Neural cell (in vitro differentiated cells): ENCODE data around the gene DEPDC1. TPM values are rescaled to one million over a fixed set of nuclear protein-coding genes. Genes with fewer than 3 reads are reported as not detected.
A peak's percentile ranks its signal among the peaks of the same experiment; 100 is the strongest.

Source experiments
- H2AFZ ChIP-seq: fragments of 200-600, 300-800 bp; sonication (generic), shearing (Covaris generic); 2 replicates; pipeline ENCODE4 v1.6.0; 2014; ENCODE audit warnings: low read depth, mild to moderate bottlenecking, antibody characterized with exemption, low read length, moderate library complexity
- H3F3A ChIP-seq: fragments of 200-600 bp; shearing (Covaris generic); 2 replicates; pipeline ENCODE4 v1.6.1; 2016; ENCODE audit warnings: mild to moderate bottlenecking, moderate library complexity, mixed read lengths, antibody characterized with exemption, low read length; ENCODE audit not compliant: insufficient read depth, poor library complexity, severe bottlenecking
- H3K27ac ChIP-seq: fragments of 200-600, 300-800 bp; sonication (generic), shearing (Covaris generic); 2 replicates; pipeline ENCODE4 v1.5.1; 2014; ENCODE audit warnings: mild to moderate bottlenecking, low read length, moderate library complexity
- H3K27me3 ChIP-seq: fragments of 300-800, 200-600 bp; sonication (generic), shearing (Covaris generic); 2 replicates; pipeline ENCODE4 v1.6.0; 2014; ENCODE audit warnings: mild to moderate bottlenecking, low read depth, low read length, moderate library complexity; ENCODE audit not compliant: insufficient read depth
- H3K36me3 ChIP-seq: fragments of 300-800, 200-600 bp; sonication (generic), shearing (Covaris generic); 2 replicates; pipeline ENCODE4 v1.5.1; 2014; ENCODE audit warnings: mild to moderate bottlenecking, antibody characterized with exemption, low read length, moderate library complexity; ENCODE audit not compliant: insufficient read depth
- H3K4me2 ChIP-seq: fragments of 300-800, 200-600 bp; sonication (generic), shearing (Covaris generic); 2 replicates; pipeline ENCODE4 v1.6.0; 2014; ENCODE audit warnings: mild to moderate bottlenecking, low read length
- H3K4me3 ChIP-seq: fragments of 300-800, 200-600 bp; sonication (generic), shearing (Covaris generic); 2 replicates; pipeline ENCODE4 v1.5.1; 2014; ENCODE audit warnings: mild to moderate bottlenecking, low read length, moderate library complexity
- H3K79me2 ChIP-seq: fragments of 200-600 bp; shearing (Covaris generic); replicated peaks from 2 replicates; pipeline ENCODE4 v1.6.0; 2014; ENCODE audit warnings: mild to moderate bottlenecking, low read length, moderate library complexity; ENCODE audit not compliant: insufficient read depth
- H3K9ac ChIP-seq: fragments of 300-800, 200-600 bp; sonication (generic), shearing (Covaris generic); 2 replicates; pipeline ENCODE4 v1.6.1; 2016; ENCODE audit warnings: mild to moderate bottlenecking, low read length, mixed read lengths
- H3K9me2 ChIP-seq: fragments of 200-600 bp; shearing (Covaris generic); 2 replicates; pipeline ENCODE4 v1.6.1; 2016; ENCODE audit warnings: mild to moderate bottlenecking, low read length, mixed read lengths; ENCODE audit not compliant: insufficient read depth
- H3K9me3 ChIP-seq: fragments of 200-600, 300-800 bp; sonication (generic), shearing (Covaris generic); 2 replicates; pipeline ENCODE4 v1.6.1; 2016; ENCODE audit warnings: mild to moderate bottlenecking, mixed run types, low read length, moderate library complexity, mixed read lengths
- H4K20me1 ChIP-seq: fragments of 200-600 bp; shearing (Covaris generic); 2 replicates; pipeline ENCODE4 v1.6.1; 2016; ENCODE audit warnings: mild to moderate bottlenecking, mixed run types; ENCODE audit not compliant: insufficient read depth
- CTCF ChIP-seq: fragments of 450-650 bp; IDR thresholded peaks from 2 replicates; pipeline ENCODE4 v1.5.1; 2014; ENCODE audit warnings: antibody characterized with exemption, mild to moderate bottlenecking, moderate library complexity; ENCODE audit not compliant: poor library complexity, severe bottlenecking
- EP300 ChIP-seq: fragments of 450-650 bp; conservative IDR thresholded peaks from 2 replicates; pipeline ENCODE4 v1.6.1; 2014; ENCODE audit warnings: antibody characterized with exemption, mild to moderate bottlenecking, moderate library complexity; ENCODE audit not compliant: poor library complexity, severe bottlenecking
- EZH2 ChIP-seq: fragments of 200-600, 300-800 bp; shearing (Covaris generic), sonication (generic); IDR thresholded peaks from 2 replicates; pipeline ENCODE4 v1.6.1; 2014; ENCODE audit warnings: antibody characterized with exemption, low read length, borderline replicate concordance, mild to moderate bottlenecking; ENCODE audit not compliant: insufficient read depth, poor library complexity, severe bottlenecking
- MXI1 ChIP-seq: fragments of 450-650 bp; conservative IDR thresholded peaks from 2 replicates; pipeline ENCODE4 v1.6.1; 2014; ENCODE audit warnings: antibody characterized with exemption, mild to moderate bottlenecking; ENCODE audit not compliant: poor library complexity, severe bottlenecking
- POLR2AphosphoS5 ChIP-seq: IDR thresholded peaks from 2 replicates; pipeline ENCODE4 v1.6.1; 2012
- RAD21 ChIP-seq: fragments of 450-650 bp; conservative IDR thresholded peaks from 2 replicates; pipeline ENCODE4 v1.6.1; 2014; ENCODE audit warnings: antibody characterized with exemption, mild to moderate bottlenecking, moderate library complexity
- REST ChIP-seq: IDR thresholded peaks from 2 replicates; pipeline ENCODE4 v1.6.1; 2012; ENCODE audit warnings: borderline replicate concordance
- SMC3 ChIP-seq: fragments of 450-650 bp; conservative IDR thresholded peaks from 2 replicates; pipeline ENCODE4 v1.6.1; 2014; ENCODE audit warnings: antibody characterized with exemption, mild to moderate bottlenecking, moderate library complexity; ENCODE audit not compliant: poor library complexity
- TAF1 ChIP-seq: IDR thresholded peaks from 2 replicates; pipeline ENCODE4 v1.6.1; 2012; ENCODE audit warnings: low read depth
- polyA plus RNA-seq: library from polyadenylated mRNA; depleted of rRNA; stranded (reverse); fragments of >200 nt; gene quantifications from 2 replicates; pipeline ENCODE4 v1.2.3, GENCODE V29; 2014

DEPDC1 gene
- polyA plus RNA-seq, 1 donor from 2014 or later, result 0.84 TPM

- TF ChIP-seq RAD21 (no peak), EP300 (no peak)
- no peaks in the 10 kb centered on the region for H3K27me3 ChIP-seq
- H3K4me3 ChIP-seq, result no peak overlapping the region
- H4K20me1 ChIP-seq, result no peaks in the 10 kb centered on the region
- no peak overlapping the region for H3K4me2 ChIP-seq
- no peak overlapping the region for H2AFZ ChIP-seq
- no peaks in the 10 kb centered on the region for H3K79me2 ChIP-seq
- H3K36me3 ChIP-seq, result no peaks in the 10 kb centered on the region
- no peak overlapping the region for H3K27ac ChIP-seq
- no peaks in the 10 kb centered on the region for H3K9me2 ChIP-seq
- no peak overlapping the region for H3K9ac ChIP-seq
- H3F3A ChIP-seq, result no peaks in the 10 kb centered on the region
- no peaks in the 10 kb centered on the region for H3K9me3 ChIP-seq
These were observed 9.5 kb upstream of the DEPDC1 start for GRCh38 chr1:68506386-68506785.

- no peaks in the 10 kb centered on the region for H3K9me2 ChIP-seq
- no peaks in the 10 kb centered on the region for H3K9me3 ChIP-seq
- H2AFZ ChIP-seq, result no peak overlapping the region
- TF ChIP-seq CTCF, result no peak
- no peak for TF ChIP-seq SMC3
- TF ChIP-seq TAF1, result no peak
- no peak for TF ChIP-seq EP300
- TF ChIP-seq REST, result no peak
- no peak for TF ChIP-seq RAD21
- no peak for TF ChIP-seq MXI1
- no peak for TF ChIP-seq EZH2
- no peak for TF ChIP-seq POLR2AphosphoS5
- H4K20me1 ChIP-seq, result no peaks in the 10 kb centered on the region
- no peaks in the 10 kb centered on the region for H3F3A ChIP-seq
- H3K9ac ChIP-seq, result no peak overlapping the region
- H3K36me3 ChIP-seq, result no peaks in the 10 kb centered on the region
- no peaks in the 10 kb centered on the region for H3K79me2 ChIP-seq
- no peaks in the 10 kb centered on the region for H3K27me3 ChIP-seq
- no peak overlapping the region for H3K4me3 ChIP-seq
- H3K4me2 ChIP-seq, result no peak overlapping the region
- H3K27ac ChIP-seq, result no peak overlapping the region
These were observed 6.2 kb upstream of the DEPDC1 start for GRCh38 chr1:68503085-68503484.

- Histone ChIP-seq H3K4me3 (peak overlapping the region; percentile 97), H3K27ac (no peak overlapping the region), H3K9ac (peak overlapping the region; percentile 53), H3K4me2 (peak overlapping the region; percentile 54), H3K27me3 (no peaks in the 10 kb centered on the region), H3K9me2 (no peaks in the 10 kb centered on the region), H3K36me3 (no peaks in the 10 kb centered on the region), H3K9me3 (no peaks in the 10 kb centered on the region), H4K20me1 (no peaks in the 10 kb centered on the region), H2AFZ (peak overlapping the region; percentile 65), H3F3A (no peaks in the 10 kb centered on the region), H3K79me2 (peaks cover 7% of the 10 kb centered on the region)
- TF ChIP-seq RAD21 (peak; percentile 22), CTCF (no peak), TAF1 (no peak), EP300 (no peak), SMC3 (no peak), MXI1 (no peak), REST (no peak), EZH2 (no peak)
These were observed 446 bp upstream of the DEPDC1 start for GRCh38 chr1:68497358-68497698.
